ENCODE measurements around the gene SBF2. TPM values are rescaled to one million over a fixed set of nuclear protein-coding genes. Genes with fewer than 3 reads are reported as not detected.

SBF2 gene
- total and polyA plus RNA-seq, 2 of the 13 experiments (the other 11 are each of a cell fraction or from before 2014, with no cell fraction given): 24.0 to 45.8 TPM

DNA sequence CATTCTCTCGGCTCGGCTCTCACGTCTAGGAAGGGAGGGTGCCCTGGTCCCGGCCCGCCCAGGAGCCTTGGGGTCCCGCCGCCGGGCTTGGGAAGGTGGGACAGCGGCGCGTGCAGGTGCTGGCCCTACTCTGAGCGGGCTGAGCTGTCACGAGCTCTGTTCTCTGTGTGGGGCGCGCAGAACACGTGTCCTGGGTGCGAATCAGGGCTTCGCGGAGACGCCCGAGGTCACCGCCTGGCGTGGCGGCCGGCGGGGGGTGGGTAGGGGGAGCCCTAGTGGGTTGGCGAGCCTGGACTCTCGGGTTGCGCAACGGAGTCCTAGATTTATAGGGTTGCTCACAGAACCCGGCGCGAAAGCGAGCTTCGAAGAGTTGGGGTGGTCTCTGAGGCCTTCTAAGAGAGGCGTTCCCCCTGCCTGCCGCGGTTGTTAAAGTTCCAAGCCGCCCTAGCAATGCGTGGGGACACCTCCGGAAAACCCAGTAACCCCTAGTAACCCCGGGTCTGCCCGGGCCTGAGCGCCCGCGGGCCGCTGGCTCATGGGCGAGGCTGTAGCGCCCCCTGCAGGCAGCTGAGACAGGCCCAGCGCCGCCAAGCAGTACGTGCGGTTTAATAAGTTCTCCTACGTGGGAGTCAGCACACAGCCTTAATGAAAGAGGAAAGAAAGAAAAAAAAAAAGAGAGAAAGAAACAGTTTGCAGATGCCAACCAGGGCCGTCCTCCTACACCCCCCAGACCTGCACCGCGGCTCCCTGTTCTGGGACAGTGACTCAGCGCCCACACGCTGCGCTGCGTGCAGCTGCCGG, 13.6 kb upstream of the SBF2 start (continued):
- TF ChIP-seq SYNCRIP (IDR thresholded peaks at IDR 0.05; ENCODE audit: insufficient read depth, low read depth, low read length): no peak
- no peak for TF ChIP-seq ZBTB49 (CRISPR knock-in tag; IDR thresholded peaks at IDR 0.05; ENCODE audit: borderline replicate concordance)
- TF ChIP-seq MZF1 (CRISPR knock-in tag; IDR thresholded peaks at IDR 0.05; ENCODE audit: borderline replicate concordance): no peak
- no peak for TF ChIP-seq LCORL (IDR thresholded peaks at IDR 0.05)
- peak; percentile 58 for TF ChIP-seq LCORL (CRISPR knock-in tag; IDR thresholded peaks at IDR 0.05)
- 0 out of 2 replicates have a peak, but pooled peaks have one; percentile 6 for TF ChIP-seq SIX4 (CRISPR knock-in tag; IDR thresholded peaks at IDR 0.05)
- TF ChIP-seq NFAT5 (CRISPR knock-in tag; IDR thresholded peaks at IDR 0.05): no peak
- TF ChIP-seq, protein P1, sequence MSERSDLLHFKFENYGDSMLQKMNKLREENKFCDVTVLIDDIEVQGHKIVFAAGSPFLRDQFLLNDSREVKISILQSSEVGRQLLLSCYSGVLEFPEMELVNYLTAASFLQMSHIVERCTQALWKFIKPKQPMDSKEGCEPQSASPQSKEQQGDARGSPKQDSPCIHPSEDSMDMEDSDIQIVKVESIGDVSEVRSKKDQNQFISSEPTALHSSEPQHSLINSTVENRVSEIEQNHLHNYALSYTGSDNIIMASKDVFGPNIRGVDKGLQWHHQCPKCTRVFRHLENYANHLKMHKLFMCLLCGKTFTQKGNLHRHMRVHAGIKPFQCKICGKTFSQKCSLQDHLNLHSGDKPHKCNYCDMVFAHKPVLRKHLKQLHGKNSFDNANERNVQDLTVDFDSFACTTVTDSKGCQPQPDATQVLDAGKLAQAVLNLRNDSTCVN (CRISPR knock-in tag; IDR thresholded peaks at IDR 0.05; ENCODE audit: borderline replicate concordance): no peak; the same call in 1 of the 2 replicates
- TF ChIP-seq TBX3 (IDR thresholded peaks at IDR 0.05; ENCODE audit: borderline replicate concordance): no peak
- TF ChIP-seq NFYC (CRISPR knock-in tag; IDR thresholded peaks at IDR 0.05): no peak
- no peak for TF ChIP-seq ZNF614 (CRISPR knock-in tag; IDR thresholded peaks at IDR 0.05; ENCODE audit: borderline replicate concordance)
- no peak; the same call in 1 of the 2 replicates for TF ChIP-seq ATF7-NPFF (CRISPR knock-in tag; IDR thresholded peaks at IDR 0.05; ENCODE audit: low read depth)
- TF ChIP-seq HOXA3 (CRISPR knock-in tag; IDR thresholded peaks at IDR 0.05): no peak
- no peak for TF ChIP-seq ZSCAN12 (CRISPR knock-in tag; IDR thresholded peaks at IDR 0.05)
- TF ChIP-seq PRMT3 (CRISPR knock-in tag; IDR thresholded peaks at IDR 0.05; ENCODE audit: borderline replicate concordance, low read depth): no peak
- no peak for TF ChIP-seq PAX8 (CRISPR knock-in tag; IDR thresholded peaks at IDR 0.05; ENCODE audit: borderline replicate concordance)
- peak; percentile 52 for TF ChIP-seq PHF8 (CRISPR knock-in tag; IDR thresholded peaks at IDR 0.05)
- TF ChIP-seq NFRKB (IDR thresholded peaks at IDR 0.05): no peak
